ENCODE measurements around the gene STOML1. TPM values are rescaled to one million over a fixed set of nuclear protein-coding genes. Genes with fewer than 3 reads are reported as not detected.

STOML1 gene
- total RNA-seq, 2 experiments from 2014 or later = 7.1 to 8.5 TPM

DNA sequence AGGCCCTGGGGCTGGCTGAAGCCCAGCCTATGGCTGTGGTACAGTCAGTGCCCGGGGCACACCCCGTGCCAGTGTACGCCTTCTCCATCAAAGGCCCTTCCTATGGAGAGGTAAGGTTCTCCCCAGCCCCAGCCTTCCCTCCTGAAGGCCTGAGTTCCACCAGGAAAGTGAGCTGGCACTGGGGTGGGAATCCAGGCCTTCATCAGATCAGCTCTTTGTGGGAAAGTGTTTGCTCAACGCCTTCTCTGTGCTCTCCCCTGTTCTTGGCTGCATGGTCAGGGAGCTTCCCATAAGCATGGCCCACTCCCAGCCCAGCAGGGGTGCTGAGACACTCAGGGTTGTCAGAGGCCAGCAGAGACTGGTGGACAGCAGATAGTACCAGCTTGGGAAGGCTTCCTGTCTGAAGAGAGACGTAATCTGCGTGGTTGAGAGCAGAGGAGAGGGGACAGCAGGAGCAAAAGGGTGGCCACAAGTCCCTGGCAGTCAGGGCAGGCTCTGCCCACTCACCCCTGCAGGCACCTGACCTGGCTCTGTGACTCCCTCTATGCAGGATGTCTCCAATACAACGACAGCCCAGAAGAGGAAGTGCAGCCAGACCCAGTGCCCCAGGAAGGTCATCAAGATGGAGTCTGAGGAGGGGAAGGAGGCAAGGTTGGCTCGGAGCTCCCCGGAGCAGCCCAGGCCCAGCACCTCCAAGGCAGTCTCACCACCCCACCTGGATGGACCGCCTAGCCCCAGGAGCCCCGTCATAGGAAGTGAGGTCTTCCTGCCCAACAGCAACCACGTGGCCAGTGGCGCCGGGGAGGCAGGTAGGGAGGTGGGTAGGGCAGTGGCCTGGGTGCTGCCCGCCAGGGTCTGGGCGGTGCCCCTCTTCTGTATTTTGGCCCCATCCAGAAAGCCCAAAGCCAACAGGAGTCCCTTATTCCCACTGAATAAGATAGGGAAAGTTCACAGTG is 40.8 kb upstream of the STOML1 start:
- H3K4me1 Mint-ChIP-seq = no peaks in the 10 kb centered on the region

DNA sequence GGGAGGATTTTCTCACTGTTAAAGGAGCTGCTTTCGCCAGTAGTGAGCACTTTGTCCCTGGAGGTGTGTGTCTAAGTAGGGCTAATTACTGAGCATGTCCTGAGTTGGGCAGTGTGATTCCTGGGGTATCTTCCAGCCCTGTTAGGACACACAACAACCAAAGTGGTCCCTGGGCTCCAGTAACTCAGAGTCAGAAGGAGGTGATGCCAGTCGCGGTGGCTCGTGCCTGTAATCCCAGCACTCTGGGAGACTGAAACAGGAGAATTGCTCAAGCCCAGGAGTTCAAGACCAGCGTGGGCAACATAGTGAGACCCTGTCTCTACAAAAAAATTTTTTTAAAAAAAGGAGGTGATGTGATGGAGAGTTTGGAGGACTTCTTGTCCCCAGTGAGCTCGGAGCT is 40.0 kb upstream of the STOML1 start:
- Mint-ChIP-seq H3K27ac (no peak overlapping the region), H3K27me3 (no peaks in the 10 kb centered on the region), H3K4me3 (no peak overlapping the region), H3K9me3 (no peaks in the 10 kb centered on the region), H3K36me3 (ENCODE audit: low read depth) (peaks cover 61% of the 10 kb centered on the region), H3K4me1 (no peaks in the 10 kb centered on the region)
- CTCF ChIA-PET = interaction anchor here (1.3 kb wide), 1 partner anchor 59 kb away, joined by 5 read pairs; no protein-coding TSS in a partner anchor
- DNase-seq = no peak
- POLR2A ChIA-PET = no interaction called here

More for the DNA sequence above, 40.8 kb upstream of the STOML1 start:
- peaks cover 69% of the 10 kb centered on the region for H3K36me3 Mint-ChIP-seq (ENCODE audit: low read depth)
- H3K9me3 Mint-ChIP-seq = no peaks in the 10 kb centered on the region
- no peak overlapping the region for H3K4me3 Mint-ChIP-seq
- H3K27me3 Mint-ChIP-seq = no peaks in the 10 kb centered on the region
- ChIA-PET CTCF (interaction anchor here (1.3 kb wide), 1 partner anchor 60 kb away, joined by 5 read pairs; no protein-coding TSS in a partner anchor), POLR2A (no interaction called here)
- H3K27ac Mint-ChIP-seq = no peak overlapping the region
- no peak for DNase-seq

DNA sequence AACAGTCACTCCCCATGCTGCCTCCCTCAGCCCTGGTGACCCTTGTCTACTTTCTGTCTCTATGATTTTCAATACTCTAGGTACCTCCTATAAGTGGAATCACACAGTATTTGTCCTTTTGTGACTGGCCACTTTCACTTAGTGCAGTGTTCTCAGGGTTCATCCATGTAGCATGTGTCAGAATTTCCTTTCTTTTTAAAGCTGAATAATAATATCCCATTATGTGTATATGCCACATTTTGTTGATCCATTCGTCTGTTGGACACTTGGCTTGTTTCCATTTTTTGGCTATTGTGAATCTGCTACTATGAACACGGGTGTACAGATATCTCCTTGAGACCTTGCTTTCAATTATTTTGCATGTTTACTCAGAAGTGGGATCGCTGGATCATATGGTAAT is 36.6 kb upstream of the STOML1 start:
- ChIA-PET POLR2A (no interaction called here), CTCF (interaction anchor here (1.9 to 2.0 kb wide), 2 partner anchors 20 to 56 kb away, joined by 7 to 10 read pairs; no protein-coding TSS in a partner anchor)
- DNase-seq = no peak
- H3K36me3 Mint-ChIP-seq (ENCODE audit: low read depth) = peaks cover 51% of the 10 kb centered on the region
- no peaks in the 10 kb centered on the region for H3K9me3 Mint-ChIP-seq
- no peak overlapping the region for H3K4me3 Mint-ChIP-seq
- H3K27me3 Mint-ChIP-seq = no peaks in the 10 kb centered on the region
- H3K4me1 Mint-ChIP-seq = no peaks in the 10 kb centered on the region
- H3K27ac Mint-ChIP-seq = no peak overlapping the region

DNA sequence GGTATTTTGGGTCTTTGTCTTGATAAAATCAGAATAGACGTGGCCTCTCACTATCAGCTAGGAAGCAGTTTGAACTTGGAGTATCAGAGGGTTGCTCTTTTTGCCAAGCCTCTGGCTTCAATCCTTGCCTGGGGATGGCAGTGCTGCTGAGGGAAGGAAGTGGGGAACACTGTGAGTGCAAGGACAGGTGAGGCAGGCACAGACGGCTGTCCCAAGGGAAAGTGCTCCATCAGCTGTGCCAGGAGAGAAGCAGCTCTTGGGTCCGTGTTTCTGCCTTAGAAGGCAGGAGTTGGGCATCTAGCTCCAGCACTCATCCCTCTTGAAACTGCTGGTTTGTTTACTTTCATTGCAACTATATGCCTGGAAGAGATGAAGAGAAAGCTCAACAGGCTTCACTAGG is 35.6 kb upstream of the STOML1 start:
- DNase-seq = no peak
- Mint-ChIP-seq H3K4me1 (no peaks in the 10 kb centered on the region), H3K36me3 (ENCODE audit: low read depth) (peaks cover 57% of the 10 kb centered on the region), H3K4me3 (no peak overlapping the region), H3K27ac (no peak overlapping the region), H3K27me3 (no peaks in the 10 kb centered on the region), H3K9me3 (no peaks in the 10 kb centered on the region)
- ChIA-PET POLR2A (no interaction called here), CTCF (interaction anchor here (1.9 to 2.0 kb wide), 2 partner anchors 21 to 55 kb away, joined by 7 to 10 read pairs; no protein-coding TSS in a partner anchor)

DNA sequence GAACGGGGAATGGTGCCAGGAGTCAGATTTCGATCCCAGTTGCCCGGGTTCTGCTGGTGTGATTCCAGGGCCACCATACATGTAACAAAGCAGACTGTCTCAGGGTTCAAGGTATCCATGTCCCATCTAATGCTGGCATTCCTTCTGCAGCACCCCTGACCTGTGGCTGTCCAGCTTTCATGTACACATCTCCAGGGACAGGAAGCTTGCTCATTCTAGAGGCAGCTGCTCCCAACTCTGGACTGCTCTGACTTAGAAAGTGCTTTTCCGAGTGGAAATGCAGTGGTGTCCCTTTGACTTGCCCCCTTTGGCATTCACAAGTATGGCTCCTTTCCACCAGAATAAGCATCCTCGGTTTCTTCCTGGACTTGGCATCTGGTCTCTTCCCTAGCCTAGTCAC is 33.3 kb upstream of the STOML1 start:
- Mint-ChIP-seq H3K9me3 (no peaks in the 10 kb centered on the region), H3K36me3 (ENCODE audit: low read depth) (peaks cover 60% of the 10 kb centered on the region), H3K27me3 (no peaks in the 10 kb centered on the region), H3K4me3 (no peak overlapping the region), H3K27ac (no peak overlapping the region), H3K4me1 (peaks cover 11% of the 10 kb centered on the region)
- POLR2A ChIA-PET = interaction anchor here (1.3 kb wide), 1 partner anchor 31 kb away, joined by 4 read pairs; the partner anchor contains the start of gene PML
- CTCF ChIA-PET = interaction anchor here (1.6 kb wide), 1 partner anchor 51 kb away, joined by 4 read pairs; no protein-coding TSS in a partner anchor
- DNase-seq = no peak

DNA sequence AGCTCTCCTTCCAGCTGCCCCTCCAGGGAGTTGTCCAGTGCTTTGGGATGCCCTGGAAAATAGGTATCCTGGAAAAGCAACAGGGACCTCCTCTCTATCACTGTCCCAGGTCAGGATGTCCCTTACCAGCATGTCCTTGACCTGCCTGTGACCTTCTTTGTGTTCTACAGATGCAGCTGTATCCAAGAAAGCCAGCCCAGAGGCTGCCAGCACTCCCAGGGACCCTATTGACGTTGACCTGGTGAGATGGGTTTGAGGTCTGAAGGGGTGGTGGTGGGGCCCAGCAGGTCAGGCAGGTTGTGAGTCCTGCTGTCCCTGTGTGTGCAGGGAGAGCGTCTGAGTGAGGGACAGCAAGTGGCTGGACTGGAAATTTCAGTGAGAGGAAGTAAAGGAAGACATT is 32.6 kb upstream of the STOML1 start:
- H3K4me1 Mint-ChIP-seq = peaks cover 11% of the 10 kb centered on the region

DNA sequence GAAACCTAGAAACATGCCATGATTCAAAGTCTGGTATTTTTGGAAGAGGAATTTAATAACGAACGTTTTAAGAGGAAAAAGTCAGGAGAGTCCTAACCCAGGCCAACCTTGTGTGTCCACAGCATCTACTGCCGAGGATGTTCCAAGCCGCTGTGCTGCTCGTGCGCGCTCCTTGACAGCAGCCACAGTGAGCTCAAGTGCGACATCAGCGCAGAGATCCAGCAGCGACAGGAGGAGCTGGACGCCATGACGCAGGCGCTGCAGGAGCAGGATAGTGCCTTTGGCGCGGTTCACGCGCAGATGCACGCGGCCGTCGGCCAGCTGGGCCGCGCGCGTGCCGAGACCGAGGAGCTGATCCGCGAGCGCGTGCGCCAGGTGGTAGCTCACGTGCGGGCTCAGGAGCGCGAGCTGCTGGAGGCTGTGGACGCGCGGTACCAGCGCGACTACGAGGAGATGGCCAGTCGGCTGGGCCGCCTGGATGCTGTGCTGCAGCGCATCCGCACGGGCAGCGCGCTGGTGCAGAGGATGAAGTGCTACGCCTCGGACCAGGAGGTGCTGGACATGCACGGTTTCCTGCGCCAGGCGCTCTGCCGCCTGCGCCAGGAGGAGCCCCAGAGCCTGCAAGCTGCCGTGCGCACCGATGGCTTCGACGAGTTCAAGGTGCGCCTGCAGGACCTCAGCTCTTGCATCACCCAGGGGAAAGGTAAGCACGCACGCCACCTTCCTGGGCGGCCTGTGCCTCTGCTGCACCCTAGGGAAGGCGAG is 30.8 kb upstream of the STOML1 start:
- peaks cover 55% of the 10 kb centered on the region for H3K36me3 Mint-ChIP-seq (ENCODE audit: low read depth)
- CTCF ChIA-PET = no interaction called here

More for the DNA sequence above, 32.6 kb upstream of the STOML1 start:
- H3K27ac Mint-ChIP-seq = no peak overlapping the region
- no peak overlapping the region for H3K4me3 Mint-ChIP-seq
- CTCF ChIA-PET = interaction anchor here (0.8 to 1.6 kb wide), 3 partner anchors 51 to 65 kb away, joined by 3 to 4 read pairs (median 3); no protein-coding TSS in a partner anchor
- H3K27me3 Mint-ChIP-seq = no peaks in the 10 kb centered on the region
- H3K9me3 Mint-ChIP-seq = no peaks in the 10 kb centered on the region
- peaks cover 62% of the 10 kb centered on the region for H3K36me3 Mint-ChIP-seq (ENCODE audit: low read depth)
- POLR2A ChIA-PET = no interaction called here
- DNase-seq = no peak

DNA sequence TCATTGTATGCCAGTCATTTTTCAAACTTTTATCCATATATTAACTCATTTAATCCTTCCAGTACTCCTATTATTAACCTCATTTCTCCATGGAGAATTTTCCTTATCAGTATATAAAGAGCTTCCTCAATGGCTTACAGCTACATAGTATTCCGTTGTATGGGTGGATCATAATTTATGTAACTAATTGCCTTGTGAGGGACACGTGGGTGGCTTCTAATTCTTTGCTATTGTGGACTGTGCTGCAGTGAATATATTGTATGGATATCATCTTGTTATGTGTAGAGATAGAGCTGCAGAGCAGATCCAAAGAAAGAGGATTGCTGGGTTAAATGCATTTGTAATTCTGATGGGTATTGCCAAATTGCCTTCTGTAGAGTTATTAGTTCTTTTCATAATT is 27.6 kb upstream of the STOML1 start:
- Mint-ChIP-seq H3K27ac (no peak overlapping the region), H3K36me3 (ENCODE audit: low read depth) (peaks cover 62% of the 10 kb centered on the region), H3K4me3 (no peak overlapping the region), H3K27me3 (no peaks in the 10 kb centered on the region), H3K9me3 (no peaks in the 10 kb centered on the region), H3K4me1 (peaks cover 22% of the 10 kb centered on the region)
- DNase-seq = no peak
- POLR2A ChIA-PET = interaction anchor here (0.8 kb wide), 1 partner anchor 9 kb away, joined by 3 read pairs; no protein-coding TSS in a partner anchor
- CTCF ChIA-PET = interaction anchor here (0.6 to 0.8 kb wide), 2 partner anchors 12 to 15 kb away, joined by 3 to 4 read pairs; no protein-coding TSS in a partner anchor

More for the DNA sequence above, 30.8 kb upstream of the STOML1 start:
- no peak for DNase-seq
- Mint-ChIP-seq H3K27ac (no peak overlapping the region), H3K27me3 (no peaks in the 10 kb centered on the region), H3K4me3 (no peak overlapping the region), H3K4me1 (peaks cover 11% of the 10 kb centered on the region), H3K9me3 (no peaks in the 10 kb centered on the region)
- POLR2A ChIA-PET = no interaction called here

DNA sequence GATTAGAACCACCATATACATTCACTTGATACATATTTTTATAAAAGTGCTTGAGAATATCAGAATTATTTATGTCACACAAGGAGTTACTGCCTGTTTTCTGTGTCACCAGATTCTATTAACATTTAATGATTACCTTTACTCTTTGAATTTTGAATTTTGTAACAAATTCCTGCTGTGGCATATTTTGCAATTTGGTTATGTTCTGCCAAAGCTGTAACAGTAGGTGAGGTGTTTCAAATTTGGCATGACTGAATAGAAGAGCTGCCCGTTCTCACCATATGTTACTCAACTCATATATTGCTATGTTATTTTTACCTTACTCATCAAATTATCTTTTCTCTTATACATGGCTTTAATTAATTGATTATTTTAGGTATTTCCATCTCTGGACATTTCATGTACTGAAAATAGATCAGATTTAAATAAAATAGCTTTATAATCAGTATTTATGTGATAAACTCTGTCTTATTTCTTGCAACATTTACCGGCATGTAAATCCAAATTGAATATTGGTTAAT is 21.3 kb upstream of the STOML1 start:
- H3K36me3 Mint-ChIP-seq (ENCODE audit: low read depth) = peaks cover 66% of the 10 kb centered on the region
- no peak for DNase-seq
- H3K27ac Mint-ChIP-seq = no peak overlapping the region
- peaks cover 41% of the 10 kb centered on the region for H3K4me1 Mint-ChIP-seq
- H3K9me3 Mint-ChIP-seq = no peaks in the 10 kb centered on the region
- ChIA-PET CTCF (no interaction called here), POLR2A (no interaction called here)
- H3K4me3 Mint-ChIP-seq = no peak overlapping the region
- no peaks in the 10 kb centered on the region for H3K27me3 Mint-ChIP-seq

DNA sequence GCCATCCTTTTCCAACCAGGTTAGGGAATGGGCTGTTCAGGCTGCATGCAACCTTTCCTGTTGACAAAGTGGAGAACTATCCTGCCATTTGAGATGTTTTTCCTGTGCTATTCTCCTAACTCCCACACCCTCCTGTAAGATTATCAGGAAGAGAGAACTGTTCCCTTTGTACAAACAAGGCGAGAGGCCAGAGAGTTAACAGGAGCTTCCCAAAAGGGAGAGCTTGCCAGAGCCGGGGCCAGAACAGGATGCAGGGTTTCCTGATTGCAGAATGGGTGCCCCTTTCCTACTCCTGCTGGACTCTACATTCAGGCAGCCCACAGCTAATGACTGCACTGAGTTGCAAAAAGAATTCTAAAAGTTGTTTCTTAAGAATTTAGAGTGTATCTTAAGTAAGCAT is 19.5 kb upstream of the STOML1 start:
- Mint-ChIP-seq H3K9me3 (no peaks in the 10 kb centered on the region), H3K4me3 (no peak overlapping the region), H3K4me1 (peaks cover 57% of the 10 kb centered on the region), H3K27me3 (no peaks in the 10 kb centered on the region), H3K36me3 (ENCODE audit: low read depth) (peaks cover 80% of the 10 kb centered on the region), H3K27ac (no peak overlapping the region)
- POLR2A ChIA-PET = interaction anchor here (1.7 kb wide), 1 partner anchor 9 kb away, joined by 3 read pairs; no protein-coding TSS in a partner anchor
- DNase-seq = no peak
- CTCF ChIA-PET = interaction anchor here (1.4 kb wide), 1 partner anchor 39 kb away, joined by 5 read pairs; no protein-coding TSS in a partner anchor

DNA sequence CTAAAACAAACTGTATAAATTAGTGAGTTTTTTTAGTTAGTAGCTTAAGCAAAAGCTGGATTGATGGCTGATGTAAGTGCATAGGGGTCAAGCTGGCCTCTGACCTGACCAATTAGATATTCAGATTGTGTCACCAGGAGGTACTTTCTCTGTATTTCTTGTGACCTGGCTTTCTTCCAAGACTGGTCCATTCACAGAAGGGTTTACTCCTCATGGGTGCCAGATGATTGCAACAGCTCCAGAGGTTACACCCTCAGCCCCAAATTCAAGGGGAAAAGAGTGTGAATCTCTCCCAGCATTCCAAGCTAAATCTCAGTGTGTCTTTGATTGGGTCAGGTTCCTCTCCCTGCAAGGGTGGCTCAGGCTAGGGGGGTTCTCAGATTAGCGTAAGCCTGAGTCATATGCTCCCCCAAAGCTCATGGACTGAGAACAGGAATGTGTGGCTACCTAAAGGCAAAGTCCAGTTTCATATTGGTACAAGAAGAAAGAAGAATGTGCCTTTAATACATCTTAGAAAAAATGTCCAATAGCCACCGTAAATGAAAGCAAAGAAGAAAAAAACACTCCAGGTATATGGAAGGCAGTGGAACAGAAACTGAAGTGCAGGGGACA is 18.9 kb upstream of the STOML1 start:
- no peaks in the 10 kb centered on the region for H3K27me3 Mint-ChIP-seq
- peaks cover 80% of the 10 kb centered on the region for H3K36me3 Mint-ChIP-seq (ENCODE audit: low read depth)
- H3K9me3 Mint-ChIP-seq = no peaks in the 10 kb centered on the region
- H3K27ac Mint-ChIP-seq = no peak overlapping the region
- no peak for DNase-seq
- no peak overlapping the region for H3K4me3 Mint-ChIP-seq
- ChIA-PET CTCF (interaction anchor here (0.9 to 1.5 kb wide), 4 partner anchors 16 to 60 kb away, joined by 3 to 5 read pairs (median 4); partner anchors contain the start of gene PML), POLR2A (interaction anchor here (1.7 kb wide), 1 partner anchor 9 kb away, joined by 3 read pairs; no protein-coding TSS in a partner anchor)
- peaks cover 60% of the 10 kb centered on the region for H3K4me1 Mint-ChIP-seq

DNA sequence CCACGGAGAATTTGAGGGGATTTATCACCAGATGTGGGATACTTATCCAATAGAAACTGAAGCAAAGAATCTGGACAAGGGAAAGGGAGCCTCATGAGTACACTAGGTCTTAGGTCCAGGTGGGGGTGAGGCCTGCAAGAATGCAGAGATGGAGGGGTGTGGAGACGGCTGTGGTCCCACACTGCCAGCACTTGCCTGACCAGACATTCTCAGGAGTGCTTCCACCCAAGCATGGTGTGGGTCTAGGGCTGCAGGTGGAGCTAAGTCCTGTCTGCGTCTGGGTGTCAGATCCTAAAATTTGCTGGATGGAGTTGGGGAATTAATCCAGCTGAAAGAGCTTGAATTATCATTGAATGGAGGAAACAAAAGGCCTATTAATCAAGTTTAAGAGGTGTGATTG is 16.8 kb upstream of the STOML1 start:
- Mint-ChIP-seq H3K9me3 (no peaks in the 10 kb centered on the region), H3K4me1 (peaks cover 54% of the 10 kb centered on the region), H3K27me3 (no peaks in the 10 kb centered on the region), H3K27ac (no peak overlapping the region), H3K36me3 (ENCODE audit: low read depth) (peaks cover 80% of the 10 kb centered on the region), H3K4me3 (no peak overlapping the region)
- DNase-seq = no peak
- ChIA-PET POLR2A (no interaction called here), CTCF (interaction anchor here (1.7 to 2.7 kb wide), 2 partner anchors 16 to 36 kb away, joined by 4 to 13 read pairs; no protein-coding TSS in a partner anchor)

Data from activated CD4-positive, alpha-beta memory T cell treated with anti-CD3 and anti-CD28 coated beads, Interleukin-2, amount 10 ng/mL, durations not matched to agents 7 days and 5 days (primary cell).